K562 (cell line): ENCODE results near the gene SLCO2A1. TPM values are rescaled to one million over a fixed set of nuclear protein-coding genes. Genes with fewer than 3 reads are reported as not detected.

Experiments used
- ATAC-seq: fragments of 200-7000 bp; cut with Tn5 transposase; 3 replicates; pipeline ENCODE4 v1.9.1; 2020; ENCODE audit warnings: moderate library complexity
- BruUV-seq: library from RNA; stranded (reverse); fragments of 400-500 nt; replicated peaks from 2 replicates; lab custom pipeline; 2021; lab: Mats Ljungman, UMichigan
- CTCF ChIA-PET: fragments of 300-600 bp; formaldehyde crosslinking; extraction: SDS; loops from one replicate; lab custom pipeline; 2021; ENCODE audit warnings: low intra/inter-chr PET ratio; lab: Yijun Ruan, JAX
- POLR2A ChIA-PET: fragments of 300-600, 350-650 bp; sonication (Branson Sonifier 250); formaldehyde crosslinking; extraction: SDS; loops from one replicate; lab custom pipeline; 2021; ENCODE audit warnings: antibody characterized with exemption, inconsistent platforms; lab: Yijun Ruan, JAX
- DNase-seq, 4 experiments: peaks; one replicate each; pipeline versions ENCODE4 v3.0.0 to v3.0.0-alpha.2; 2011 to 2018; ENCODE audit warnings: low spot score in 3 of 4, mixed read lengths in 3 of 4; ENCODE audit errors: extremely low read depth in 1 of 4
- FAIRE-seq: peaks from 2 replicates; lab custom pipeline; 2011; peaks lifted over from hg19 to GRCh38; lab: Jason Lieb, UNC
- H2AFZ ChIP-seq: 2 replicates; pipeline ENCODE4 v1.6.0; 2011; ENCODE audit warnings: low read depth, low read length, control low read depth, inconsistent platforms
- H3K27ac ChIP-seq: fragments of 200-600 bp; 3 replicates; pipeline ENCODE4 v1.8.0; 2011; ENCODE audit warnings: low read depth, mild to moderate bottlenecking, control low read depth, inconsistent platforms, low read length, moderate library complexity, mixed read lengths; ENCODE audit errors: extremely low read depth
- H3K27me3 ChIP-seq, 2 experiments: fragments of 300-600 bp in 1 of 2; 2 replicates in 1 of 2; 3 replicates in 1 of 2; pipeline versions ENCODE4 v1.6.0 to v1.8.0; 2011; ENCODE audit warnings: inconsistent platforms in 2 of 2, low read length in 2 of 2, mild to moderate bottlenecking in 1 of 2, mixed read lengths in 1 of 2, moderate library complexity in 1 of 2; ENCODE audit not compliant: control insufficient read depth in 2 of 2, insufficient read depth in 2 of 2
- H3K36me3 ChIP-seq: fragments of 300-600 bp; 3 replicates; pipeline ENCODE4 v1.8.0; 2011; ENCODE audit warnings: mild to moderate bottlenecking, low read length, inconsistent platforms; ENCODE audit not compliant: control insufficient read depth, insufficient read depth
- H3K4me1 ChIP-seq, 2 experiments: fragments of 200-600 bp in 1 of 2; replicated peaks in 1 of 2; 2 replicates in 1 of 2; 3 replicates in 1 of 2; pipeline versions ENCODE4 v1.5.1 to v1.8.0; 2011; ENCODE audit warnings: inconsistent platforms in 2 of 2, low read length in 2 of 2, mild to moderate bottlenecking in 1 of 2, mixed read lengths in 1 of 2, moderate library complexity in 1 of 2; ENCODE audit not compliant: control insufficient read depth in 2 of 2, insufficient read depth in 2 of 2
- H3K4me2 ChIP-seq: 2 replicates; pipeline ENCODE4 v1.6.1; 2011; ENCODE audit warnings: low read length, control low read depth, inconsistent platforms, mixed read lengths; ENCODE audit not compliant: insufficient read depth
- H3K4me3 ChIP-seq: fragments of 200-600 bp; sonication (generic), shearing (Covaris generic); 2 replicates; pipeline ENCODE4 v1.5.1; 2016; ENCODE audit warnings: control low read depth, inconsistent platforms
- H3K79me2 ChIP-seq: fragments of 200-600 bp; 3 replicates; pipeline ENCODE4 v1.8.0; 2011; ENCODE audit warnings: low read length, inconsistent platforms; ENCODE audit not compliant: control insufficient read depth, insufficient read depth
- H3K9ac ChIP-seq, 2 experiments: 2 replicates each; pipeline versions ENCODE4 v1.6.0 to v1.6.1; 2011; ENCODE audit warnings: low read depth in 2 of 2, low read length in 2 of 2, control low read depth in 1 of 2, inconsistent platforms in 1 of 2, mild to moderate bottlenecking in 1 of 2, mixed read lengths in 1 of 2; ENCODE audit not compliant: insufficient read depth in 1 of 2
- H3K9me1 ChIP-seq: one replicate; pipeline ENCODE4 v1.6.0; 2011; ENCODE audit warnings: inconsistent platforms, mild to moderate bottlenecking, low read length, moderate library complexity; ENCODE audit not compliant: control insufficient read depth, insufficient read depth
- H3K9me3 ChIP-seq: replicated peaks from 2 replicates; pipeline ENCODE4 v1.5.1; 2011; ENCODE audit warnings: low read depth, low read length, inconsistent platforms; ENCODE audit not compliant: control insufficient read depth, insufficient read depth
- H4K20me1 ChIP-seq: replicated peaks from 2 replicates; pipeline ENCODE4 v1.6.1; 2011; ENCODE audit warnings: low read length, inconsistent platforms, mixed read lengths; ENCODE audit not compliant: control insufficient read depth, insufficient read depth
- AFF4 ChIP-seq: sonication (generic); formaldehyde crosslinking; IDR thresholded peaks from 2 replicates; pipeline ENCODE4 v1.8.0; 2023; ENCODE audit warnings: mild to moderate bottlenecking, missing genetic modification reagents
- FOXM1 ChIP-seq, 2 experiments: fragments of 450-650 bp in 1 of 2; sonication (generic) in 1 of 2; formaldehyde crosslinking in 1 of 2; IDR thresholded peaks; 2 replicates each; pipeline versions ENCODE4 v1.6.1 to v1.9.0; 2017 to 2022; ENCODE audit warnings: low read depth in 2 of 2, mild to moderate bottlenecking in 2 of 2, missing genetic modification reagents in 1 of 2, moderate library complexity in 1 of 2
- GABPB2 ChIP-seq: fragments of 250-450 bp; sonication (Bioruptor Pico); conservative IDR thresholded peaks from 2 replicates; pipeline ENCODE4 v1.5.1; 2021; ENCODE audit warnings: mild to moderate bottlenecking
- HMGXB4 ChIP-seq: sonication (generic); formaldehyde crosslinking; IDR thresholded peaks from 2 replicates; pipeline ENCODE4 v1.8.1; 2023; ENCODE audit warnings: mild to moderate bottlenecking, missing genetic modification reagents
- NCOA1 ChIP-seq: fragments of 450-650 bp; IDR thresholded peaks from 2 replicates; pipeline ENCODE4 v1.6.1; 2016; ENCODE audit warnings: low read depth
- RBM14 ChIP-seq: fragments of 200-400 bp; formaldehyde crosslinking; IDR thresholded peaks from 2 replicates; pipeline ENCODE4 v1.6.1; 2018; ENCODE audit warnings: low read depth, mild to moderate bottlenecking, low read length, moderate library complexity, borderline replicate concordance; ENCODE audit not compliant: insufficient read depth
- TAF15 ChIP-seq: fragments of 200-400 bp; formaldehyde crosslinking; IDR thresholded peaks from 2 replicates; pipeline ENCODE4 v1.6.1; 2017; ENCODE audit warnings: mild to moderate bottlenecking, low read depth, low read length, moderate library complexity
- ZFX ChIP-seq: sonication (generic); formaldehyde crosslinking; IDR thresholded peaks from 2 replicates; pipeline ENCODE4 v1.8.0; 2022; ENCODE audit warnings: mild to moderate bottlenecking, missing genetic modification reagents, moderate library complexity
- ZNF24 ChIP-seq: fragments of 450-650 bp; IDR thresholded peaks from 2 replicates; pipeline ENCODE4 v1.6.1; 2016
- ZNF75A ChIP-seq: fragments of 450-650 bp; formaldehyde crosslinking; IDR thresholded peaks from 2 replicates; pipeline ENCODE4 v1.4.0; 2020; ENCODE audit warnings: mild to moderate bottlenecking
- in situ Hi-C: fragments of 300-500 bp; cut with MboI; formaldehyde crosslinking; loops from 4 replicates; pipeline ENCODE4 v1.15.0; 2018; ENCODE audit warnings: inconsistent platforms, mixed read lengths
- intact Hi-C: fragments of 100-400 bp; cut with micrococcal nuclease; formaldehyde crosslinking; loops from 2 replicates; pipeline ENCODE4 v1.14.2; 2022
- polyA plus RNA-seq, 8 experiments: library from polyadenylated mRNA; depleted of rRNA in 4 of 8; stranded (reverse) in 5 of 8; unstranded in 3 of 8; fragments of >200 nt; fragmentation: Nextera tagmentation in 2 of 8; fragmentation: Illumina TruSeq in 1 of 8; extraction: Ambion mirVana in 2 of 8; extraction: Trizol in 1 of 8; gene quantifications; 2 replicates each; pipeline versions ENCODE4 v1.2.1 to v1.2.3, GENCODE V29; 2011 to 2014; ENCODE audit warnings: inconsistent platforms in 1 of 8, missing spikeins in 1 of 8
- total RNA-seq, 7 experiments: library from RNA; depleted of rRNA in 6 of 7; stranded (reverse); fragments of >200 nt in 6 of 7; fragmentation: Illumina TruSeq in 2 of 7; extraction: Trizol in 2 of 7; gene quantifications; 2 replicates each; pipeline versions ENCODE4 v1.2.1 to v1.2.3, GENCODE V29; 2011 to 2021; ENCODE audit warnings: low replicate concordance in 1 of 7
- TF ChIP-seq, protein P1 (sequence below), 2 experiments: IDR thresholded peaks; 2 replicates each; pipeline ENCODE4 v1.6.1; 2012; ENCODE audit warnings: improper control_type of control experiment in 2 of 2, low read depth in 2 of 2, low read length in 2 of 2, borderline replicate concordance in 1 of 2

SLCO2A1 gene
- total and polyA plus RNA-seq, 9 of the 15 experiments (the other 6 are each of a cell fraction or from before 2014, with no cell fraction given), result 0.16 to 1.0 TPM; not detected in 7

DNA sequence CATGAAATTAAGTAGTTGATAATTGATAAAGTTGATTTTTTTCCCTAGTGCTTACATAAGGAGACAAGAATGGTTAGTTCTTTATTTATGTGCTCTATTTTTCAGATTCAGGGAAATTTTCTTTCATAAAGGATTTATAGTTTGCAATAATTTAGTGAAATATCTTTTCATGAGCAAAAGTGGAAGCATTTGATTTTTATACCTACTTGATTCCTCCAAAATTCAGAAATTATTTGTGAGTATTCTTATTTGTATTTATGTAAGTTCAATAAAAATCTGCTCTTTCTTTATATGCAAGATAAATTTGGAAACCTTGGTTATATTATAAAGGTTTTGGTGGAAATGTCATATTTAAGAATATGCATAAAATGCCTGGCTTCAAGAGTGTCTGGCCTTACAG is 14.7 kb upstream of the SLCO2A1 start:
- Histone ChIP-seq H3K27me3 (no peaks in the 10 kb centered on the region; a peak in 1 of 5 replicates), H3K36me3 (no peaks in the 10 kb centered on the region), H3K4me1 (no peaks in the 10 kb centered on the region), H3K9me3 (no peaks in the 10 kb centered on the region), H2AFZ (no peak overlapping the region), H3K4me3 (no peak overlapping the region), H3K9me1 (no peaks in the 10 kb centered on the region), H3K4me2 (no peak overlapping the region), H4K20me1 (no peaks in the 10 kb centered on the region), H3K79me2 (no peaks in the 10 kb centered on the region), H3K27ac (no peak overlapping the region), H3K9ac (no peak overlapping the region)
- in situ Hi-C loops, result no loop called here
- FAIRE-seq (no peak), DNase-seq (no peak), ATAC-seq (no peak)
- no TSS peak for BruUV-seq
- no peak for TF ChIP-seq ZFX (CRISPR knock-in tag)
- no peak for TF ChIP-seq RBM14
- no peak for TF ChIP-seq TAF15
- TF ChIP-seq ZNF75A, result no peak
- no peak for TF ChIP-seq ZNF24
- TF ChIP-seq NCOA1, result no peak
- TF ChIP-seq HMGXB4 (CRISPR knock-in tag), result no peak
- no peak for TF ChIP-seq AFF4 (CRISPR knock-in tag)
- no peak for TF ChIP-seq GABPB2 (CRISPR knock-in tag)
- no peak for TF ChIP-seq FOXM1 (IDR thresholded peaks at IDR 0.05; ENCODE audit: low read depth)
- no peak for TF ChIP-seq FOXM1 (CRISPR knock-in tag; IDR thresholded peaks at IDR 0.05; ENCODE audit: low read depth)
- TF ChIP-seq, protein P1, sequence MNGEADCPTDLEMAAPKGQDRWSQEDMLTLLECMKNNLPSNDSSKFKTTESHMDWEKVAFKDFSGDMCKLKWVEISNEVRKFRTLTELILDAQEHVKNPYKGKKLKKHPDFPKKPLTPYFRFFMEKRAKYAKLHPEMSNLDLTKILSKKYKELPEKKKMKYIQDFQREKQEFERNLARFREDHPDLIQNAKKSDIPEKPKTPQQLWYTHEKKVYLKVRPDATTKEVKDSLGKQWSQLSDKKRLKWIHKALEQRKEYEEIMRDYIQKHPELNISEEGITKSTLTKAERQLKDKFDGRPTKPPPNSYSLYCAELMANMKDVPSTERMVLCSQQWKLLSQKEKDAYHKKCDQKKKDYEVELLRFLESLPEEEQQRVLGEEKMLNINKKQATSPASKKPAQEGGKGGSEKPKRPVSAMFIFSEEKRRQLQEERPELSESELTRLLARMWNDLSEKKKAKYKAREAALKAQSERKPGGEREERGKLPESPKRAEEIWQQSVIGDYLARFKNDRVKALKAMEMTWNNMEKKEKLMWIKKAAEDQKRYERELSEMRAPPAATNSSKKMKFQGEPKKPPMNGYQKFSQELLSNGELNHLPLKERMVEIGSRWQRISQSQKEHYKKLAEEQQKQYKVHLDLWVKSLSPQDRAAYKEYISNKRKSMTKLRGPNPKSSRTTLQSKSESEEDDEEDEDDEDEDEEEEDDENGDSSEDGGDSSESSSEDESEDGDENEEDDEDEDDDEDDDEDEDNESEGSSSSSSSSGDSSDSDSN (IDR thresholded peaks at IDR 0.05; ENCODE audit: borderline replicate concordance in 1 of 2, low read depth in 2 of 2, low read length in 2 of 2), result no peak
- POLR2A ChIA-PET, result no interaction called here
- intact Hi-C loops, result no loop called here
- CTCF ChIA-PET, result no interaction called here
